WERI-Rb-1 (cell line): ENCODE measurements around the gene WDR44.

Experiments
- DNase-seq: peaks from one replicate; pipeline ENCODE4 v3.0.0-alpha.2; 2020
- H3K27ac ChIP-seq: fragments of 250-450 bp; sonication (Bioruptor Pico); 2 replicates; pipeline ENCODE4 v1.5.1; 2020; ENCODE audit warnings: mild to moderate bottlenecking, moderate library complexity
- H3K27me3 ChIP-seq: fragments of 250-450 bp; sonication (Bioruptor Pico); 2 replicates; pipeline ENCODE4 v1.5.1; 2021; ENCODE audit warnings: mild to moderate bottlenecking, low read depth, moderate library complexity; ENCODE audit not compliant: insufficient read depth, severe bottlenecking
- H3K36me3 ChIP-seq: fragments of 250-450 bp; sonication (Bioruptor Pico); 2 replicates; pipeline ENCODE4 v1.5.1; 2020; ENCODE audit warnings: mild to moderate bottlenecking, moderate library complexity
- H3K4me3 ChIP-seq: 2 replicates; pipeline ENCODE4 v1.5.1; 2011; ENCODE audit warnings: low read depth, mild to moderate bottlenecking, control low read depth, low read length
- H3K9me3 ChIP-seq: fragments of 250-450 bp; sonication (Bioruptor Pico); 2 replicates; pipeline ENCODE4 v1.5.1; 2021; ENCODE audit warnings: mild to moderate bottlenecking, moderate library complexity; ENCODE audit not compliant: severe bottlenecking
- TF ChIP-seq, protein P1 (sequence below): IDR thresholded peaks from 2 replicates; pipeline ENCODE4 v1.5.1; 2011; ENCODE audit warnings: low read depth, mild to moderate bottlenecking, control low read depth, inconsistent platforms, low read length

The WDR44 gene

DNA sequence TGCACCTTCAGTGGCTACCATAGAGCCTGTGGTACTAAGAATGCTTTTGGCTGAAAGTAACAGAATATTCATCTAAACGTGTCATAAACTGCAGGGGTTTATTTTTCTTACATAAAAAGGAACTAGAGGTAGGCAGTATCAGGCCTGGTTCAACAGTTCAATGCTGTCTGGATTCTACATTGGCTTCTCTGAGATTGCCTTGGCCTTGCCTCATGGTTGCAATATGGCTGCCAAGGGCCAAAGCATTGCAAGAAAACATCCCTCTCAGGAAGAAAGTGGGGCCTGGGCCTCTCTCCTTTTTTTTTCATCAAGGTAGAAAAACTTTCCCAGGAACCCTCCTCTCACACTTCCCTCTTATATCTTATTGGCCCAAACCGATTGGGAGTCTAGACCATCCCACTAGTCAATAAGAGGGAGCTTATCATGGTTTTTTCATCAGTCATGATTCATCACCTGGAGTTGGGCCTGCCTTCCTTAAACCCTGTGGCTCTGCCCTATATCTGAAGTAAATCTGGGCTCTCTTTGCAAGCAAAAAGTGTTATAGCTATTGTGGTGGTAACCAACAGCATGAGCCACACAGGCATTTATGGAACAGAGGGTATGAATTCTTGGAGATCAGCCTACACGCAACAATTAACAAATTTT, 147.9 kb downstream of the WDR44 start:
- DNase-seq: no peak
- Histone ChIP-seq H3K36me3 (no peaks in the 10 kb centered on the region), H3K27ac (no peak overlapping the region), H3K27me3 (peaks cover 52% of the 10 kb centered on the region), H3K9me3 (no peaks in the 10 kb centered on the region), H3K4me3 (no peak overlapping the region)
- TF ChIP-seq, protein P1, sequence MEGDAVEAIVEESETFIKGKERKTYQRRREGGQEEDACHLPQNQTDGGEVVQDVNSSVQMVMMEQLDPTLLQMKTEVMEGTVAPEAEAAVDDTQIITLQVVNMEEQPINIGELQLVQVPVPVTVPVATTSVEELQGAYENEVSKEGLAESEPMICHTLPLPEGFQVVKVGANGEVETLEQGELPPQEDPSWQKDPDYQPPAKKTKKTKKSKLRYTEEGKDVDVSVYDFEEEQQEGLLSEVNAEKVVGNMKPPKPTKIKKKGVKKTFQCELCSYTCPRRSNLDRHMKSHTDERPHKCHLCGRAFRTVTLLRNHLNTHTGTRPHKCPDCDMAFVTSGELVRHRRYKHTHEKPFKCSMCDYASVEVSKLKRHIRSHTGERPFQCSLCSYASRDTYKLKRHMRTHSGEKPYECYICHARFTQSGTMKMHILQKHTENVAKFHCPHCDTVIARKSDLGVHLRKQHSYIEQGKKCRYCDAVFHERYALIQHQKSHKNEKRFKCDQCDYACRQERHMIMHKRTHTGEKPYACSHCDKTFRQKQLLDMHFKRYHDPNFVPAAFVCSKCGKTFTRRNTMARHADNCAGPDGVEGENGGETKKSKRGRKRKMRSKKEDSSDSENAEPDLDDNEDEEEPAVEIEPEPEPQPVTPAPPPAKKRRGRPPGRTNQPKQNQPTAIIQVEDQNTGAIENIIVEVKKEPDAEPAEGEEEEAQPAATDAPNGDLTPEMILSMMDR: no peak

DNA sequence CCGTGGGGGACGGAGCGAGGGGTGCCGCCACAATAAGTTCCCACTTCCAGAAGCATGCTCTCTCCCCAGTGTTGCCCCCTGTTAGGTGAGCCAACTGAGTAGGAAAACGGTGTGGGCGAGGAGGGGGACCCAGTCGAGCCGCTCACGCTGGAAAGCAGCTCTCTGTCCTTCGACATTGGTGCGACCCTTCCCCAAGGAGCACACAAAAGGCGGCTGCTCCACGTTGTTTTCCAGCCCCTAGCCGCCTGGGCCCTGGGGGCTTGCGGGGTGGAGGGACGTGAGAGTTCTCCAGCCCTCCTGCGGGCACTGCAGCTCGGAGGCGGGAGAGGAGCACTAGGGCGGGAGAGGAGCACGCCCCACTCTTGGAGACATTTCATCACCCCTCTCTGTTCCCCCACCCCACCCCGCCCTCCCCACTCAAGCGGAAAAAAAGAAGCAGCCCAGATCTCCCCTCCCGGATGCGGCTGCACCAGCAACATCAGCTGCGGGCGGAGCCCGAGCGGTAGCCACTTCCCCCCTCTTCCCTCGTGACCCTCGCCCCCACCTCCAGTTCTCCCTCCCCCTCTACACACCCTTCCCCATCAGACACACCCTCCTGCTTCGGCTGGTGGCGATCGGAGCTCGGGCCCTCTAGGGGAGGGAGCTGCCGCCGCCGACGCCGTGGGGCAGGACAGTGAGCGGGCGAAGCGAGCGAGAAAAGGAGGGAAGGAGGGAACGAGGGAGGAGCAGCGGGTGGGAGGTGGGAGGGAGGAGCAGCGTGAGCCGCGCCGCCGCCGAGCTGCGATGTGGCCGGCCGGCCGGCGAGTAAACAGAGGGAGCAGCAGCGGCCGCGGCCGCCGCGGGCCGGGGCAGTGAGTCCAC, 149.4 kb downstream of the WDR44 start, which contains the start of gene DOCK11:
DOCK11 (plus strand) TSS at position 755 of the 861 bp plus-strand sequence. CDS start 157 bp downstream, outside the sequence.
- H3K9me3 ChIP-seq: no peaks in the 10 kb centered on the region
- H3K36me3 ChIP-seq: no peaks in the 10 kb centered on the region
- H3K4me3 ChIP-seq: peak within 1 kb of the TSS; percentile 32
- H3K27ac ChIP-seq: no peak within 1 kb of the TSS
- TF ChIP-seq, protein P1: no peak
- peaks cover 64% of the 10 kb centered on the region for H3K27me3 ChIP-seq
- DNase-seq: peak; percentile 52

DNA sequence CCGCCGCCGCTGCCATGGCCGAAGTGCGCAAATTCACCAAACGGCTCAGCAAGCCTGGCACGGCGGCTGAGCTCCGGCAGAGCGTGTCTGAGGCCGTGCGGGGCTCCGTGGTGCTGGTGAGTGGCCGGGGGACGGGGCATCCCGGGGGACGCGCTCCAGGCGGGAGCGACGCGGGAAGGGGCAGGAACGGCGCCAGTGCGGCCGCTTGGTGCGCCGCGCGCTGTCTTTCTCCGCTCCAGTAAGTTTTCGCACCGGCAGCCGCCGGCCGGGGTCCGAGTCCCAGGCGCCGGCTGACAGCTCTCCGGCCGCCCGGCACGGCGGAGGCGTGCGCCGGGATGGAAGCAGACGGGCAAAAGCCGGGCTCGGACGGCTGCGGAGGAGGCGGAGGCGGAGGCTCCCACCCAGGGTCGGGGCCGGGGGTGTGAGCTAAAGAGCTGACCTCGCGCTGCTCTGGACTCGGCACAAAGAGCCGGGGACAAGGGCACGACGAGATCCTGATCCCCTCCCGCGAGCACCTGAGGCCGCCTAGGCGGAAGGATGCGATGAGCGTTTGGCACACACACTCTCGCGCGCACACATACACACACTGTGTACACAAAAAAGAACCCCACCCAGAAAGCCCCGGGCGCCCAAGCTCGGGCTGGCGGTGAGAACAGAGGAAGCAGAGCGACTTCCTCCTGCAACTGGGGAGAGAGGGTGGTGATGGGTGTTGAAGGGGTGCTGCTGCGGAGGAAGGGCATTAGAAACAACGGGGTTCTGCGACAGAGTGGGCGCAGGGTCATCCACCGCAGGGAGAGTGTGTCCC, 150.3 kb downstream of the WDR44 start:
- peaks cover 71% of the 10 kb centered on the region for H3K27me3 ChIP-seq
- peak overlapping the region; percentile 32 for H3K4me3 ChIP-seq
- no peaks in the 10 kb centered on the region for H3K36me3 ChIP-seq
- TF ChIP-seq, protein P1: no peak
- peak; percentile 8 for DNase-seq
- H3K27ac ChIP-seq: no peak overlapping the region
- no peaks in the 10 kb centered on the region for H3K9me3 ChIP-seq

DNA sequence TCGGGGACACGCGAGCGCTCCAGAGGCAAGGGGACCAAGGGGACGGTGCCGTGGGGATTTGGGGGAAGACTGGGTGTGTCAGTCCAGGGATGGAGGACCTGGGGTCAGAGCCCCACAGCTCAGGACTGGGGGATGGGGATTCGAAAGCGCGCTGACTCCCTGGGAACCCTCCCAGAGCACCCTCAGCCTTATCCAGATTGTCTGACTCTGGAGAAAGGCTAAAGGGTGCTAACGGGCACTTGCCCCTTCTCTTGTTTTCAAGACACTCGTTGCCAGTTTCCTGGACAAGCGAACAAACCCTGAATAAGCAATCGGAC, 150.8 kb downstream of the WDR44 start:
- H3K9me3 ChIP-seq: no peaks in the 10 kb centered on the region
- no peak overlapping the region for H3K27ac ChIP-seq
- H3K36me3 ChIP-seq: no peaks in the 10 kb centered on the region
- no peak overlapping the region for H3K4me3 ChIP-seq
- DNase-seq: no peak
- TF ChIP-seq, protein P1: no peak
- H3K27me3 ChIP-seq: peaks cover 74% of the 10 kb centered on the region

DNA sequence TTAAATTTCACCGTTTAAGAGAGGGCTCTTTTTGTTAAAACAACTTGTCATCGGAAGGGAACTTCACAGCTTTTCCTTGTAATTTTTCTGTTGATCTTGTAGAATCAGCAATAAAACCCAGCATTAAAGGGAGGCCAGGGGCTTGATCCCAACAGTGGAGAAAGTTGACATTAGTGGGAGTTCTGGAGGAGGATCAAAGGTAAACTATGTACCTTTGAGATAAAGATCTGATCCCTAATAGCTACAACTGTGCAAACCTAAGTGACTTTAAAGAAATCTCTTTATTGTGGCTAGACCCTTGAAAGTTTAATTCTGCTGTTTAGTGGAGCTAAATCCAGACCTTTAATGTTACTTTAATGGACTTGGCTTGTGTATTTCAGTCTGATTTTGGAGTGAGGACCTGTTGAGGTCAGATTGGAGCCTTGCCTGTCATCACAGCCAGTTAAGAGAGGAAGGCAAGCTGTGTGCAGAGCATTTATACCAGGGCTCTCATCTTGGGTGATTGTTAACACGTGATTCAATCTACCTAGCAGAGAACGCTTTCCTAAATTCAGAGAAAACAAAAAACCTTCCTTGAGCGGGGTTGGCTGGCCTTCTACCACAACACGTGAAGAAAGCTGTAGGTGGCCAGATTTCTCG, 151.4 kb downstream of the WDR44 start:
- Histone ChIP-seq H3K27me3 (peaks cover 76% of the 10 kb centered on the region), H3K4me3 (no peak overlapping the region), H3K9me3 (no peaks in the 10 kb centered on the region), H3K36me3 (no peaks in the 10 kb centered on the region), H3K27ac (no peak overlapping the region)
- no peak for DNase-seq
- TF ChIP-seq, protein P1: no peak
